Upper lobe of left lung (tissue), 6 donors: ENCODE results near the gene SLC22A17. TPM values are rescaled to one million over a fixed set of nuclear protein-coding genes. Genes with fewer than 3 reads are reported as not detected.

Experiments
- ATAC-seq, 2 donors: fragments of 200-7000 bp; cut with Tn5 transposase; one replicate each; pipeline ENCODE4 v1.9.1; 2022; ENCODE audit warnings: mild to moderate bottlenecking in 2 of 2, moderate library complexity in 2 of 2; ENCODE audit not compliant: low FRiP score in 2 of 2
- DNase-seq, 2 donors: peaks; one replicate each; pipeline ENCODE4 v3.0.0-alpha.2; 2019 to 2020
- H3K27ac ChIP-seq, 4 donors: fragments of 200-600 bp; sonication (generic); one replicate each; pipeline ENCODE4 v1.5.1; 2016 to 2019
- H3K27me3 ChIP-seq, 4 donors: fragments of 200-600 bp; sonication (generic); one replicate each; pipeline ENCODE4 v1.5.1; 2017 to 2019
- H3K36me3 ChIP-seq, 4 donors: fragments of 200-600 bp; sonication (generic); one replicate each; pipeline ENCODE4 v1.5.1; 2016 to 2019
- H3K4me1 ChIP-seq, 4 donors: fragments of 200-600 bp; sonication (generic); one replicate each; pipeline ENCODE4 v1.5.1; 2018 to 2019
- H3K4me3 ChIP-seq, 4 donors: fragments of 200-600 bp; sonication (generic); one replicate each; pipeline ENCODE4 v1.5.1; 2017 to 2019; ENCODE audit warnings: mild to moderate bottlenecking in 2 of 4, moderate library complexity in 1 of 4
- H3K9me3 ChIP-seq, 4 donors: fragments of 200-600 bp; sonication (generic); one replicate each; pipeline ENCODE4 v1.5.1; 2018 to 2019
- EP300 ChIP-seq, 4 donors: sonication (generic); formaldehyde crosslinking; IDR thresholded peaks; one replicate each; pipeline ENCODE4 v1.5.1; 2017; ENCODE audit warnings: antibody characterized with exemption in 4 of 4, control low read depth in 2 of 4
- POLR2A ChIP-seq, 4 donors: fragments of 450-650 bp; IDR thresholded peaks; one replicate each; pipeline ENCODE4 v1.5.1; 2016 to 2017; ENCODE audit warnings: antibody characterized with exemption in 4 of 4, mild to moderate bottlenecking in 2 of 4
- POLR2AphosphoS5 ChIP-seq, 2 donors: sonication (generic); formaldehyde crosslinking; IDR thresholded peaks; one replicate each; pipeline ENCODE4 v1.5.1; 2017; ENCODE audit warnings: antibody characterized with exemption in 2 of 2
- WGBS, 2 donors: methylation state at CpG; one replicate each; pipeline ENCODE4 v1.1.5; 2017 to 2018; 5-methylcytosine and 5-hydroxymethylcytosine counted together
- total RNA-seq, 6 donors: library from RNA; depleted of rRNA in 4 of 6; stranded (reverse); fragments of >200 nt in 4 of 6; gene quantifications; one replicate each; pipeline versions ENCODE4 v1.1.0 to v1.2.1, GENCODE V29; 2016 to 2021
- TF ChIP-seq, protein P1 (sequence below), 6 experiments: fragments of 450-650 bp in 4 of 6; fragments of 200-600 bp in 2 of 6; sonication (generic) in 2 of 6; IDR thresholded peaks; one replicate each; pipeline ENCODE4 v1.5.1; 2016 to 2019; ENCODE audit warnings: antibody characterized with exemption in 6 of 6
- donor health status: DM: no; HTN: no; CAD: no; lungs with moderate emphysema.
- donor health status: DM: no; HTN: yes; CAD: no; lungs with severe emphysema.

The SLC22A17 gene
- total RNA-seq, 6 donors from 2014 or later: 5.8 to 16.8 (median 12.4) TPM

DNA sequence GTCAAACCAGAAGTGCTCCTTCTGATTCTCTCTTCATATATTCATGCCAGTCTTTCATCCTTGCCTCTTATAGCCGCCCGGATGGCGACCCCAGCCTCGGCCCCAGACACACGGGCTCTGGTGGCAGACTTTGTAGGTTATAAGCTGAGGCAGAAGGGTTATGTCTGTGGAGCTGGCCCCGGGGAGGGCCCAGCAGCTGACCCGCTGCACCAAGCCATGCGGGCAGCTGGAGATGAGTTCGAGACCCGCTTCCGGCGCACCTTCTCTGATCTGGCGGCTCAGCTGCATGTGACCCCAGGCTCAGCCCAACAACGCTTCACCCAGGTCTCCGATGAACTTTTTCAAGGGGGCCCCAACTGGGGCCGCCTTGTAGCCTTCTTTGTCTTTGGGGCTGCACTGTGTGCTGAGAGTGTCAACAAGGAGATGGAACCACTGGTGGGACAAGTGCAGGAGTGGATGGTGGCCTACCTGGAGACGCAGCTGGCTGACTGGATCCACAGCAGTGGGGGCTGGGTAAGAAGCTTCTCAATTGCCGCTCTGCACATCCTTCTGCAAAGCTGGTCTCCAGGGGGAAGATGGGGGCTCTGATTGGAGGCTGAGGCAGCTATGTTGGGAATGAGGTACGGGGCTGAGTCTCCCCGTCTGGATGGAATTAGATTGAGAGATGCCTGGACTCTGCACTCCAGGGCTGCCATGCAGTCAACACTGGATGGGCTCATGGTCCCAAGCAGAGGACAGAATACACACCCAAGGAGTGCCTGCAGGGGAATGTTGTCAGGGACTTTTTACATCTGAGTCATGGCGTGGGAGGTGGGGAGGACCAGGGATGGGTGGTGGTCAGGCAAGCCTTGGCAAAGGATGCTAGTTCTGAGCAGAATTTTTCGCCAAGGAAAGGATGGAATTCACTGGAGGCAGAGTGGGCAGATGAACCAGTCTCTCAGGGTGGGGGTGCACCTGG lies 44.7 kb downstream of the SLC22A17 start:
- H3K27me3 ChIP-seq: no peaks in the 10 kb centered on the region
- H3K27ac ChIP-seq: peak overlapping the region; percentile 84 to 93 (median 90)
- peaks cover 0 to 38% (median 9%) of the 10 kb centered on the region in 4 donors for H3K36me3 ChIP-seq
- 83 to 91% methylated on average over 12 to 21 of the region's 22 CpGs for WGBS, 2 donors
- peak in 1 of 2 donors; percentile 69 for DNase-seq
- peaks cover 30 to 54% (median 32%) of the 10 kb centered on the region in 4 donors for H3K4me1 ChIP-seq
- ATAC-seq: no peak
- H3K9me3 ChIP-seq: no peaks in the 10 kb centered on the region
- H3K4me3 ChIP-seq: peak overlapping the region in 2 of 4 donors; percentile 58 to 71
- TF ChIP-seq POLR2AphosphoS5 (IDR thresholded peaks at IDR 0.05) (no peak), POLR2A (IDR thresholded peaks at IDR 0.05) (no peak), EP300 (IDR thresholded peaks at IDR 0.05) (no peak)
- TF ChIP-seq, protein P1, sequence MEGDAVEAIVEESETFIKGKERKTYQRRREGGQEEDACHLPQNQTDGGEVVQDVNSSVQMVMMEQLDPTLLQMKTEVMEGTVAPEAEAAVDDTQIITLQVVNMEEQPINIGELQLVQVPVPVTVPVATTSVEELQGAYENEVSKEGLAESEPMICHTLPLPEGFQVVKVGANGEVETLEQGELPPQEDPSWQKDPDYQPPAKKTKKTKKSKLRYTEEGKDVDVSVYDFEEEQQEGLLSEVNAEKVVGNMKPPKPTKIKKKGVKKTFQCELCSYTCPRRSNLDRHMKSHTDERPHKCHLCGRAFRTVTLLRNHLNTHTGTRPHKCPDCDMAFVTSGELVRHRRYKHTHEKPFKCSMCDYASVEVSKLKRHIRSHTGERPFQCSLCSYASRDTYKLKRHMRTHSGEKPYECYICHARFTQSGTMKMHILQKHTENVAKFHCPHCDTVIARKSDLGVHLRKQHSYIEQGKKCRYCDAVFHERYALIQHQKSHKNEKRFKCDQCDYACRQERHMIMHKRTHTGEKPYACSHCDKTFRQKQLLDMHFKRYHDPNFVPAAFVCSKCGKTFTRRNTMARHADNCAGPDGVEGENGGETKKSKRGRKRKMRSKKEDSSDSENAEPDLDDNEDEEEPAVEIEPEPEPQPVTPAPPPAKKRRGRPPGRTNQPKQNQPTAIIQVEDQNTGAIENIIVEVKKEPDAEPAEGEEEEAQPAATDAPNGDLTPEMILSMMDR (IDR thresholded peaks at IDR 0.05): no peak

DNA sequence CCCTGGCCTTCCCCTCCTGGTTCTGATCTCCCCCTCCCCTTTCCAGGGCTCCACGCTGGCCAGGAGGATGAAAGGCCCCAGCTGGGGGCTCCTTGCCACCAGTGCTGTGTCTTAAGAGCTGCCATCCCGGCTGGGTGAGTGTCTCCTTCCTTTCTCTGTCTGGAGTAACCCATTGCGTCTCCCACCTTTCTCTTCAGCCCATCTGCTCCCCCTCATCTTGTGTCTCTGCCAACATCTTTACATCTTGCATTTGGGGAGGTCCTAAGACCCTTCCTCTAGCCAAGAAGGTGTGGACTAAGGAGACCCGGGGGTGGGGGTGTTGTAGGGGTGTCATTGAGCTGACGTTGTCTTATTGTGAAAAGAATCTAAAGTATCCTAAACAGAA lies 45.5 kb downstream of the SLC22A17 start:
- 16% methylated on average over 5 of the region's 5 CpGs for WGBS, 2 donors
- no peak for ATAC-seq

DNA sequence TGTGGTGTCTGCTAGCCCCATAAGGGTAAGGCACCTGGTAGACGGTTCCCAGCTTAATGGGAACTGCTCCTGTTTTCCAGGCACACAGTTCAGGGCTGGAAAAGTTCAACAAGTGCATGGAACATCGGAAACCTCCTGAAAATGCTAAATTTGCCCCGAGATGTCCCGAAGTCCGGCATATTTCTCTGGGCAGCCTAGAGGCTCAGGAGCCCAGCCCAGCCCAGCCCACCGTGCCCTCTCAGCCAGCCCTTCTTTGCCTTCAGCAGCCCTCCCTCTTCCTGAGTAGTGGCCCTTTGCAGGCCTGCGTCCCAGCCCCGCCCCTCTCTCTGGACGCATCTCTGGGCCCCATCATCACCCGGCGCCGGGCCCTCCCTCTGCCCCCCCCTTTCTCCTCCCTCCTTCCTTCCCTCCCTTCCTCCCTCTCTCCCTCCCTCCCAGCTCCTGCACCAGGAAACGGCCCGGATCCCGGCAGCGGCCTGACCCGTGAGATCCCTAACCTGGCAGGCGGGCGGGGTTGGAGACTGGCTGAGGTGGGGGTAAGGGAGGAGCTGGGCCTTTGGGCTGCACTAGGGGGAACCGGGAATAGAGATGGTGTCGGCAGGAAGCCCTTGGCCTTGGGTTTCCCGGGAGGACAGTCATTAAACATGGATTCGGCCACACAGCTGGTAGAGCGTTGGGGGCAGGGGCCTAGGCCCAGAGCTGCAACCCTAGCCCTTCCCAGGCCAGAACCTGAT lies 46.1 kb downstream of the SLC22A17 start, which contains the start of gene BCL2L2:
Gene BCL2L2, plus strand, starts transcription at position 422 of the 734 bp plus-strand sequence. CDS start 935 bp downstream, outside the sequence.
- no peaks in the 10 kb centered on the region for H3K27me3 ChIP-seq
- no peak for TF ChIP-seq EP300 (IDR thresholded peaks at IDR 0.05)
- peak in 2 of 4 donors; percentile 80 to 84 for TF ChIP-seq POLR2A (IDR thresholded peaks at IDR 0.05)
- TF ChIP-seq, protein P1 (IDR thresholded peaks at IDR 0.05): no peak
- peak; percentile 78 to 82 for TF ChIP-seq POLR2AphosphoS5 (IDR thresholded peaks at IDR 0.05)
- no peaks in the 10 kb centered on the region for H3K9me3 ChIP-seq
- H3K4me3 ChIP-seq: peak within 1 kb of the TSS; percentile 51 to 76 (median 64)
- peak; percentile 93 to 96 for DNase-seq
- peak within 1 kb of the TSS; percentile 84 to 93 (median 90) for H3K27ac ChIP-seq
- ATAC-seq: peak; percentile 87 to 92
- peaks cover 0 to 37% (median 9%) of the 10 kb centered on the region in 4 donors for H3K36me3 ChIP-seq
- WGBS, 2 donors: 2 to 4% methylated on average over 18 to 24 of the region's 24 CpGs
- H3K4me1 ChIP-seq: peaks cover 33 to 58% (median 35%) of the 10 kb centered on the region in 4 donors

More for the DNA sequence above, 45.5 kb downstream of the SLC22A17 start:
- H3K4me3 ChIP-seq: peak overlapping the region; percentile 51 to 76 (median 64)
- no peak for DNase-seq
- H3K4me1 ChIP-seq: peaks cover 33 to 58% (median 34%) of the 10 kb centered on the region in 4 donors
- TF ChIP-seq, protein P1 (IDR thresholded peaks at IDR 0.05): no peak
- TF ChIP-seq POLR2A (IDR thresholded peaks at IDR 0.05) (no peak), POLR2AphosphoS5 (IDR thresholded peaks at IDR 0.05) (no peak), EP300 (IDR thresholded peaks at IDR 0.05) (no peak)
- peaks cover 0 to 38% (median 9%) of the 10 kb centered on the region in 4 donors for H3K36me3 ChIP-seq
- no peaks in the 10 kb centered on the region for H3K27me3 ChIP-seq
- no peaks in the 10 kb centered on the region for H3K9me3 ChIP-seq
- peak overlapping the region; percentile 84 to 93 (median 90) for H3K27ac ChIP-seq

DNA sequence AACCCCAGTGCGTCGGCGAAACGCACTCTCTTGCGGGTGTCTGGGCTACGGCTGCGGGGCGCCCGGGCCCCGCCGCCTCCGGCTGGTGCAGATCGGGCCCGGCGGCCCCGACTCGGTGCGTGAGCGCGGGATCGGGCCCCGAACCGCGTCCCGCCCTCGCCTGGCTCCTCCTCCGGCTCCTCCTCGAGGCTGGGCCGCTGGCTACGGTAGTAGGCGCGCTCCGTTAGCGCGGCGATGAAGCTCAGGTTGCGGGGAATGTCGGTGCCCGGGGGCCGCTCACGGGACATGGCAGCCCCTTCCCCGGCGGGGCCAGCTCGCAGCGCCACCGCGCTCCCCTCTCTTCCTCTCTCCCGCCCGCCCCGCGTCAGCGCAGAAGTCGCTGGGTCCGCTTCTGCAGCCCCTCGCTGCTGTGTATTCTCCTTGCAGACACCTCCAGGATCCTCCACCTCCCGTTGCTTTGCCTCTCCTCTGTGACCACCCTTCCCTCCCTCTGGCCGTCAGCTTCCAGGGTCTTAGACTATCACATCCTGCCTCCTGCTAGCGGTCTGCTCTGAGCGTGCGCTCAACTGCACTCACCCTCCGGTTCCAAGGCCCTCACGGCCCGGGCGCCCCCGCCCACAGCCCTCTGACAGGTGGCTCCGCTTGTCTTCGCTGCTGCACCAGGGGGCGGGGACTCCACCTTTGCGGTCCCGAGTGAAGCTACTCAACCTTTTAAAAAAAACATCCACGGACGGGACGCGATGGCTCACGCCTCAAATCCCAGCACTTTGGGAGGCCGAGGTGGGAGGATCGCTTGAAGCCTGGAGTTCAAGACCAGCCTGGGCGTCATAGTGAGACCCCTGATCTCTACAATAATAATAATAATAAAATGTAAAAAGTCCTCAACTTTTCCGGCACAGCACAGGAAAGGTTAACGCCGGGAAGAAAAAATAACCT lies 50.1 kb downstream of the SLC22A17 start, which contains the start of gene PPP1R3E:
Gene PPP1R3E, minus strand, starts transcription at position 570 of the 936 bp plus-strand sequence. Its CDS starts 283 bp downstream, at position 287.
- Histone ChIP-seq H3K36me3 (peaks cover 0 to 7% (median under 1%) of the 10 kb centered on the region in 4 donors), H3K4me3 (peak within 1 kb of the TSS; percentile 53 to 94 (median 80)), H3K4me1 (peaks cover 27 to 42% (median 37%) of the 10 kb centered on the region in 4 donors), H3K9me3 (no peaks in the 10 kb centered on the region), H3K27me3 (no peaks in the 10 kb centered on the region), H3K27ac (peak within 1 kb of the TSS; percentile 91 to 99 (median 98))
- WGBS, 2 donors: 4 to 9% methylated on average over 20 to 53 of the region's 81 CpGs
- TF ChIP-seq POLR2A (IDR thresholded peaks at IDR 0.05) (peak in 1 of 4 donors; percentile 10), EP300 (IDR thresholded peaks at IDR 0.05) (no peak), POLR2AphosphoS5 (IDR thresholded peaks at IDR 0.05) (peak in 1 of 2 donors; percentile 58)
- ATAC-seq: peak; percentile 9 to 72
- peak; percentile 81 to 94 for DNase-seq
